ENCODE results near the gene ZFY. TPM values are rescaled to one million over a fixed set of nuclear protein-coding genes. Genes with fewer than 3 reads are reported as not detected.

The ZFY gene
- total RNA-seq: 10 to 100 TPM in 1 of 8 experiments, 1 to 10 TPM in 5, not detected in 2; 4.1 to 11.2 (median 9.7) TPM

DNA sequence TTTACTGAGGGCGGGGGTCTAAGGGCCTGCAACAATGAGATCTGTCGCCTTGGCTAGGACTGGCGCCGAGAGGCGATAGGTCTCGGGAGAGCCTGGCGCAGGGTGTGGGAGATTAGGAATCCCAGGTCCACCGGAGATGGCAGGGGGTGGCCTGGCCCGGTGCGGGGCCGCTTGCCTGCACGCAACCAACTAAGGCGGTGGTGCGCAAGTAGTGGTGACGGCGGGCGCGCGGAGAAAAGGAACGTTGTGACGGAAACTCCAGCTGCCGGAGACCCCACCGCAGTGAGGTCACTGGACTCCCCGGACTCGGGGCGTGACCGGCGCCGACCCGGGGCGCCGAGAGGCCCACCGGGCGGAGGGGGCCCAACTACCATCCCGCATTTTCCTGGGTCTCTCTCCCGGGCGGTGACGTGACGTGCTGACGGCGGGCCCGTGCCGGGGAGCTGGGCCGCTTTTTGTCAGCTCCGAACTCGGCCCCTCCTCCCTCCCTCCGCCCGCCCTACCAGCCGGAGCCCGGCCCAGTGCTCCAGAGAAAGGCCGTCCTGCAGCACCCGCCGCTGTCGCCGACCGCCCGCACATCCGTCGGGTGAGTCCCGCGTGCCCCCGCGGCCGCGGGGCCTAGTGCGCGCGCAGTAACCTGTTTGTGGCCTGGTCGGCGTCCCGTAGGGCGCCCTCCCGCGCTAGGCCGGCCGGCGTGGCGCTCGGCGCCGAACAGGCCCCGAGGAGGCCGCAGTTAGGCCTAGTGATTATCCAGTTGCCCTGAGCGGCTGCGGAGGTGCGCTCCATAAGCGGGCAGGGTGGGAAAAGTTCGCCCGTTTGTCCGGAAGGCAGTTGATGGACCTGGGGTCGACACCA, at the start of gene ZFY:
Gene ZFY, plus strand, starts transcription at position 521 of the 855 bp plus-strand sequence. CDS start 18,556 bp downstream, outside the sequence.
- H3K27ac ChIP-seq: peak within 1 kb of the TSS; percentile 98 to 99
- peak within 1 kb of the TSS in 4 of 5 donors; percentile 39 to 70 (median 54) for H3K4me3 ChIP-seq
- peaks cover 2 to 15% of the 10 kb centered on the region in 2 donors for H3K4me1 ChIP-seq (replicated peaks in 1 of 2)
- in situ Hi-C loops (cut with MboI; ENCODE audit: low pct_unique_long_range_greater_than_20kb in 2 of 9, low sequenced_read_pairs in 9 of 9, unreplicated experiment in 9 of 9): no loop called here
- peak; percentile 50 to 61 (median 55) for ATAC-seq (replicated peaks in 6 of 8)
- WGBS, 10 experiments: 0% methylated on average over 2 of the region's 91 CpGs; no CpG with 5 or more reads in 9 of the 10 experiments

DNA sequence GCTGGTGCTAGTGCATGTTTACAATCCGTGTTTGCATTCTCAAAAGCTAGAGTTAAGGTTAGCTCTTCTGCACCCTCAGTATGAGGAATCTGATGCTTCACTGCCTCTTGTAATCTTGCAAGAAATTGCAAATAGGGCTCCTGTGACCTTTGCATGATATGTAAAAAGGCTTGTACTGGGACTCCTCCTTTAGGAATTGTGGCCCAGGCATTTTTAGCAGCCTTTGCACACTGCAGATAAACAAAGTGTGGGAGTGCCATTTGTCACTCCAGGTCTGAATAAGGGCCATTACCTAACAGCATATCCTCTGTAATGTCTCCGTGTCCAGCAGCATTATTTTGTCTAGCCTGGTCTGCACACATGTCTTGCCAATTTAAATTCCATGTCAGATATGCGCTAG, 49.3 kb upstream of the ZFY start:
- 0 to 88% (median 14%) methylated on average over 1 to 2 of the region's 3 CpGs; no CpG with 5 or more reads in 7 of the 10 experiments for WGBS, 10 experiments
- H3K27ac ChIP-seq: no peak overlapping the region
- no peak overlapping the region for H3K4me3 ChIP-seq
- ATAC-seq (replicated peaks in 6 of 8): peak in 4 of 8 experiments; percentile 16 to 85 (median 64)
- in situ Hi-C loops (cut with MboI; ENCODE audit: low pct_unique_long_range_greater_than_20kb in 2 of 9, low sequenced_read_pairs in 9 of 9, unreplicated experiment in 9 of 9): no loop called here
- peaks cover 2% of the 10 kb centered on the region in 2 donors for H3K4me1 ChIP-seq (replicated peaks in 1 of 2)

DNA sequence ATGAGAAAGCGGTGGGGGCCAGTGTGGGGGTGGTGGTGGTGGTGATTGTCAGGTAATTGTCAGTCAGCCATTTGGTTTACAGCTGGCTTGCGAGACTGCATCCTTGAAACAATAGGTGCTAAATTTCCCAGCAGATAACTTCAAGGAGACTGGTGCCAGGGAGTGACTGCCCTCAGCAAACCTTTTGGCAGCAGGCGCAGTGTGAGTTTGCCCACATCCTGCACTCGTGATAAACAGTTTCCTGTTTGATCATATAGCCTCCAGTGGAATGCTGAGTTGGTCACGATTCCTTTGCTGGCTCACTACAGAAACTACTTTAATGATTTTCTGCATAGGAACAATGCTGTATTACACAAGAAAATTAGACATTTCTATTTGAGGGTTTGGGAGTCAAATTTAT, 47.8 kb upstream of the ZFY start:
- ATAC-seq (replicated peaks in 6 of 8): no peak
- in situ Hi-C loops (cut with MboI; ENCODE audit: low pct_unique_long_range_greater_than_20kb in 2 of 9, low sequenced_read_pairs in 9 of 9, unreplicated experiment in 9 of 9): no loop called here
- peaks cover 2% of the 10 kb centered on the region in 2 donors for H3K4me1 ChIP-seq (replicated peaks in 1 of 2)
- H3K4me3 ChIP-seq: no peak overlapping the region
- H3K27ac ChIP-seq: no peak overlapping the region
- WGBS, 10 experiments: 60 to 100% (median 100%) methylated on average over 1 of the region's 5 CpGs; no CpG with 5 or more reads in 6 of the 10 experiments

DNA sequence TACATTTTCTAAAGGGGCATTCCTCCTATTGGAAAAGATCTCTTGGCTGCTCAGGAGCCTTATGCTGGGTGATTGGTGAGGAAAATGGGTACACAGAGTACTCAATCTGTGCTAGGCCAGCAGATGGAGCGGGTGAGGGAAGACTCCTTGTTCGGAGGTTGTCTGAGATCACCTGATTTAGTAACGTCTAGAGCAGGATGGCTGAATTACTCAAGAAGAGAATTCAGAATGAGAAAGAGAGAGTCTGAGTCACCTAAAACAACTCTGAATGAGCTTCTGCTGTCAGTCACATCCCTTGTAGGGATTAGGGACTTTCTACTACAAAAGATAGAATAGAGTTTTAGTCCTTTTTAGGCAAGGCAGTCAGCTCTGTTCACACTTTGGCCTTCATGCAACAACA, 47.2 kb upstream of the ZFY start:
- in situ Hi-C loops (cut with MboI; ENCODE audit: low pct_unique_long_range_greater_than_20kb in 2 of 9, low sequenced_read_pairs in 9 of 9, unreplicated experiment in 9 of 9): no loop called here
- Histone ChIP-seq H3K27ac (no peak overlapping the region), H3K4me1 (replicated peaks in 1 of 2) (peaks cover 2% of the 10 kb centered on the region in 2 donors), H3K4me3 (no peak overlapping the region)
- peak in 2 of 8 experiments; percentile 33 to 54 for ATAC-seq (replicated peaks in 6 of 8)
- WGBS, 10 experiments: 20% methylated on average over 1 of the region's 3 CpGs; no CpG with 5 or more reads in 9 of the 10 experiments

DNA sequence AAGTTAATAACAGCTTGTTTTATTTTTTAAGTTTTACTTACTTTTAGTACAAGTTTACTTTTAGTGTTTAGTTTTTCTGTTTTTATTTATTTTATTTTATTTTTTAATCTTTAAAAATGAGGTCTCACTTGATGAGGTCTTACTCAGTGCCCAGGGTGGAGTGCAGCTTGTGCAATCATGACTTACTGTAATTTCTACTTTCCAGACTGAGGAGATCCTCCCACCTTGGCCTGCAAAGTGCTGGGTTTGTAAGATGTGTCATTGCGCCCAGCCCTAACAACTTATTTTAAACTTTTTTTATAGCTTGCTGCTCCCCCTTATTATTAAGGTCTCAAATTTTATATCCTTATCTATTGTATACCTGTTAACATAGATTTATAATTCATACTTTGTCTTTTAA, 41.7 kb upstream of the ZFY start:
- peak in 2 of 8 experiments; percentile 74 to 83 for ATAC-seq (replicated peaks in 6 of 8)
- no peak overlapping the region for H3K4me3 ChIP-seq
- H3K4me1 ChIP-seq (replicated peaks in 1 of 2): no peaks in the 10 kb centered on the region
- no peak overlapping the region for H3K27ac ChIP-seq
- WGBS, 10 experiments: 80 to 100% (median 90%) methylated on average over 1 of the region's 1 CpG; no CpG with 5 or more reads in 6 of the 10 experiments
- in situ Hi-C loops (cut with MboI; ENCODE audit: low pct_unique_long_range_greater_than_20kb in 2 of 9, low sequenced_read_pairs in 9 of 9, unreplicated experiment in 9 of 9): no loop called here

DNA sequence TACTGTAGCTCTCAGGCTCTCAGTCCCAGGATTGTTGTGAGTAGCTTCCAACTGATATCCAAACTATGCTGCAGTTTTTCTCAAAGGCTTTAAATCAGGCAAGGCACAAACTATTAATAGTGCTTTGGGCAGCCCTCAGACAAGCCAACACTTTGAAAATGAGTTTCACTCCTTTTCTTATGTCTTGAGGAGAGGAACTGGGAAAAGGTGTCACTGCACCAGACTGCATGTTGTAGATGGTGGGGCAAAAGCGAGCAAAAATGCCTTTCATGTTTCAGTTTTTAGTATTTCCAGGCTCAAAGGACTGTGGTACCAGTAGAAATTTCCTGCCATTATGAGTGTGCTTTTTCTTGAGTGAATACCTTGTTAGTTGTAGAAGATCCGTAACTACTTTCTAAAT, 39.1 kb upstream of the ZFY start:
- WGBS, 10 experiments: 80 to 100% (median 100%) methylated on average over 1 of the region's 2 CpGs; no CpG with 5 or more reads in 6 of the 10 experiments
- ATAC-seq (replicated peaks in 6 of 8): no peak
- no peak overlapping the region for H3K4me3 ChIP-seq
- in situ Hi-C loops (cut with MboI; ENCODE audit: low pct_unique_long_range_greater_than_20kb in 2 of 9, low sequenced_read_pairs in 9 of 9, unreplicated experiment in 9 of 9): no loop called here
- no peaks in the 10 kb centered on the region for H3K4me1 ChIP-seq (replicated peaks in 1 of 2)
- no peak overlapping the region for H3K27ac ChIP-seq

DNA sequence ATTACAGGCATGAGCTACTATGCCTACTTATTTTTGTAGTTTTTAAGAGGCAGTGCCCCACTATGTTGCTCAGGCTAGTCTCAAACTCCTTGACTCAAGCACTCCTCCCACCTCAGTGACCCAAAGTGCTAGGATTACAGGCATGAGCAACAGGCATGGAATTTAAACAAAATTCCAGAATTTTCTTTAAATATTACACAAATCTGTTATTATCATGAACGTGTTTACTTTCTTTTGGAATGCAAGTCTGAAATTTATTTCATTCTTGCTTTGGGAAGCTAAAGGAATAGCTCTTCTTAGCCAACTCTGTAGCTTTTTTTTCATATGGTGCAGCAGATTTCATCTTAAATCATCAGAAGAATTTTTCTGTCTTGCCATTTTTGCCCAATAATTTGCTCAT, 27.8 kb upstream of the ZFY start:
- no peak for ATAC-seq (replicated peaks in 6 of 8)
- WGBS, 10 experiments: 40 to 50% methylated on average over 1 of the region's 1 CpG; no CpG with 5 or more reads in 8 of the 10 experiments
- H3K4me3 ChIP-seq: no peak overlapping the region
- in situ Hi-C loops (cut with MboI; ENCODE audit: low pct_unique_long_range_greater_than_20kb in 2 of 9, low sequenced_read_pairs in 9 of 9, unreplicated experiment in 9 of 9): no loop called here
- H3K4me1 ChIP-seq (replicated peaks in 1 of 2): no peaks in the 10 kb centered on the region
- H3K27ac ChIP-seq: no peak overlapping the region

DNA sequence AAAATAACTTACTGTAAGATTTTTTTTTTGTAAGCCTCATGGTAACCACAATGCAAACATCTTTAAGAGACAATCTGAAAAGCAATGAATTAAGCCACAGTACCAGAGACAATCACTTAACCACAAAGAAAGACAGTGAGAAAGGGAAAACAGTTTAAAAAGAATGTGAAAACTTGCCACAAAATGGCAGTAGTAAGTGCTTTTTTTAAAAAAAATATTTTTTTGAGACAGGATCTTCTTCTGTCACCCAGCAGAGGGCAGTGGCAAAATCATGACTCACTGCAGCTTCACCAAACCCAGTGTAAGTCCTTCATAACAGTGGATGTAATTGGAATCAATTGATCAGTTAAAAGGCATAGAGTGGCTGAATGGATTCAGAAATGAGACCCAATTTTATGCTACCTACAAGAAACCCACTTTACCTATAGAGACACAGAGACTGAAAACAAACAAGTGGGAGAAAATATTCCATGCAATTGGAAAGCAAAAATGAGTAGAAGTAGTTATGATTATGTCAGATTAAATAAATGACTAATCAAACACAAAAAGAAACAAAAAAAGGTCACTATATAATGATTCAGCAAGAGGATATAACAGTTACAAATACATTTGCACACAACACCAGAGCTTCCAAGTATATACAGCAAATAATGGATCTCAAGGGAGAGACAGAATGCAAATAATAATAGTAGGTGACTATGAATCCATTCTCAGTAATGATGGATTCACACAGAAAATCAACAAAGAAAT, 21.9 kb upstream of the ZFY start:
- peak in 2 of 8 experiments; percentile 25 to 48 for ATAC-seq (replicated peaks in 6 of 8)
- in situ Hi-C loops (cut with MboI; ENCODE audit: low pct_unique_long_range_greater_than_20kb in 2 of 9, low sequenced_read_pairs in 9 of 9, unreplicated experiment in 9 of 9): no loop called here
- Histone ChIP-seq H3K4me3 (no peak overlapping the region), H3K4me1 (replicated peaks in 1 of 2) (no peaks in the 10 kb centered on the region), H3K27ac (no peak overlapping the region)

DNA sequence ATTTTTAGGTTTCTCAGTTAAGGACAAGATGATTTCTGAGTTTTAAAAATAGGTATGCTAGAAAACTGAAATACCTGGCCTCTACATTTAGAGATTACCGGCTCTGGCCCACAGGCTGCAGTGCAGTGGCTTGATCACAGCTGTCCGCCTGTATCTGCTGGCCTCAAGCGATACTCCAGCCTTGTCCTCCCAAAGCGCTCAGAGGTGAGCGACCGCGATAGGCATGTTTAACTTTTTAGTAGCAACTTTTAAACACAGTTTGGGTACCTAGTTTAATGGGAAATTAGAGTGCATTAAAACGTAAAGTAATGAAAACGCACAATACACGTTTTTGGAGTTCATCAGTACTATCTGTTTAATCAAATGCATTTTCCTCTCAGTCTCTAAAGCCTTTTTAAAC, 1.1 kb upstream of the ZFY start:
- peaks cover 2 to 11% of the 10 kb centered on the region in 2 donors for H3K4me1 ChIP-seq (replicated peaks in 1 of 2)
- H3K27ac ChIP-seq: peak overlapping the region; percentile 98 to 99
- no peak for ATAC-seq (replicated peaks in 6 of 8)
- WGBS, 10 experiments: 0 to 10% methylated on average over 2 to 6 of the region's 10 CpGs; no CpG with 5 or more reads in 8 of the 10 experiments
- in situ Hi-C loops (cut with MboI; ENCODE audit: low pct_unique_long_range_greater_than_20kb in 2 of 9, low sequenced_read_pairs in 9 of 9, unreplicated experiment in 9 of 9): no loop called here
- H3K4me3 ChIP-seq: peak overlapping the region in 4 of 5 donors; percentile 39 to 70 (median 54)

DNA sequence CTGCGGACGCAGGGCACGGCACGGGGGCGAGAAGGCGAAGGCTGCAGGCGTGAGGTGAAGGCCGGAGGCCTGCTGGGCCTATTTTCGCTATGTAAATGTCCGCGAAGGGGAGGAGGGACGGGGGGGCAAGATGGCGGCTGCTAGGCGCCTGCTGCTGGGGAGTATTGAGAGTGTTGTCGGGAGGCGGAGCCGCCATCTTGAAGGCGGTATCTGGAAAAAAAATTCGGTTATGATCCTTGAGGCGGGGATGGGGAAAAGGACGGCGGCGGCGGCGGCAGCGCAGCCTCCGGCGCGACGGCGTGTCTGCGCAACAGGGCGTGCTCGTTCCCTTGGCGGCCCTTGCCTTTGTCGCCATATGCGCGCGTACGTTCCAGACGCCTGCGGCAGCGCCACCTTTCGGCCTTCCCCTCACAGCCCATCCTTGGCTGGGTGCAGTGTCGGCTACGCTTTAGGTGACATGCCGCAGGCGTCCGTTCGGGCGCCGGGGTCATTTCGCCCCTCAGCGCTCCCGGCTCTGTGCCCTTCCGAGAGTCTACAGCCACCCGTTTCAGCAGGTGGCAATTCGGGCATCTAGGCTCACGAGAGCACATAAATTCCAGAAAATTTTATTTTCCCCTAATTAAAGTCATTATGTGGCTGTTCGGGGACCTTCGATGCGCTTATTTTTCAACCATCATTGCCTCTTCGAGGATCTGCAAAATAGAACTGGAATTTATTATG, 695 bp downstream of the ZFY start:
- in situ Hi-C loops (cut with MboI; ENCODE audit: low pct_unique_long_range_greater_than_20kb in 2 of 9, low sequenced_read_pairs in 9 of 9, unreplicated experiment in 9 of 9): no loop called here
- peak overlapping the region; percentile 98 to 99 for H3K27ac ChIP-seq
- peaks cover 2 to 15% of the 10 kb centered on the region in 2 donors for H3K4me1 ChIP-seq (replicated peaks in 1 of 2)
- ATAC-seq (replicated peaks in 6 of 8): peak; percentile 75 to 89 (median 84)
- 0 to 20% methylated on average over 1 of the region's 63 CpGs; no CpG with 5 or more reads in 8 of the 10 experiments for WGBS, 10 experiments
- peak overlapping the region in 4 of 5 donors; percentile 39 to 70 (median 54) for H3K4me3 ChIP-seq

DNA sequence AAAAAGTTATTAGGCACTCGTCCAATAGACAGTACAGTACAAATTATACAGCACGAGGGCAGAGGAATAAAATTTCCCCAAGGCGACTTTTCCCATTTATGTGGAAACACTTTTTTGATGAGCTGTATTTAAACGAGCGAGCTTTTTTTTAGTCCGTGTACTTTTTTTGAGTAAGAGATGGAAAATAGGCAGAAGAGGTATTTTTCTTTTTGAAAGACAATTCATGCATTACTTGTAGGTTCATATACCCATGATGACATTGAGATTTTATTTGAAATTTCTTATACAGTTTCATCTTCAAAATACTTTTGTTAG, 1.2 kb downstream of the ZFY start:
- 0 to 8% (median 3%) methylated on average over 1 to 5 of the region's 6 CpGs; no CpG with 5 or more reads in 6 of the 10 experiments for WGBS, 10 experiments
- no peak for ATAC-seq (replicated peaks in 6 of 8)
- peak overlapping the region in 4 of 5 donors; percentile 39 to 70 (median 54) for H3K4me3 ChIP-seq
- peaks cover 2 to 15% of the 10 kb centered on the region in 2 donors for H3K4me1 ChIP-seq (replicated peaks in 1 of 2)
- in situ Hi-C loops (cut with MboI; ENCODE audit: low pct_unique_long_range_greater_than_20kb in 2 of 9, low sequenced_read_pairs in 9 of 9, unreplicated experiment in 9 of 9): no loop called here
- H3K27ac ChIP-seq: peak overlapping the region; percentile 98 to 99

DNA sequence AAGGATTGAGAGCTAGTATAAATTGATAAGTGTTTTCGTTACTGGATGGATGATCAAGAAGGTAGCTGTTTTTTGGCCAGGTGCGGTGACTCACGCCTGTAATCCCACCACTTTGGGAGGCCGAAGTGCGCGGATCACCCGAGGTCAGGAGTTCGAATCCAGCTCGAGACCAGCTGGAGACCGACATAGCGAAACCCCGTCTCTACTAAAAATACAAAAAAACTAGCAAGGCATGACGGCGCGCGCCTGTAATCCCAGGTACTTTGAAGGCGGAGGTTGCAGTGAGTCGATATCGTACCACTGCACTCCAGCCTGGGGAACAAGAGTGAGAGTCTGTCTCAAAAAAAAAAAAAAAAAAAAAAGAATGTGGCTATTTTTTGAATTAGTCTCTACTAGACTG, 2.0 kb downstream of the ZFY start:
- no peak overlapping the region for H3K4me3 ChIP-seq
- in situ Hi-C loops (cut with MboI; ENCODE audit: low pct_unique_long_range_greater_than_20kb in 2 of 9, low sequenced_read_pairs in 9 of 9, unreplicated experiment in 9 of 9): no loop called here
- H3K27ac ChIP-seq: no peak overlapping the region
- ATAC-seq (replicated peaks in 6 of 8): no peak
- H3K4me1 ChIP-seq (replicated peaks in 1 of 2): peaks cover 2 to 15% of the 10 kb centered on the region in 2 donors
- whole genome bisulfite sequencing, 10 experiments: 57 to 100% (median 100%) methylated on average over 1 to 3 of the region's 19 CpGs; no CpG with 5 or more reads in 7 of the 10 experiments
